ENCODE data around the gene CPXM2. TPM values are rescaled to one million over a fixed set of nuclear protein-coding genes. Genes with fewer than 3 reads are reported as not detected.

CPXM2 gene
- polyA plus RNA-seq, 3 donors, result not detected

DNA sequence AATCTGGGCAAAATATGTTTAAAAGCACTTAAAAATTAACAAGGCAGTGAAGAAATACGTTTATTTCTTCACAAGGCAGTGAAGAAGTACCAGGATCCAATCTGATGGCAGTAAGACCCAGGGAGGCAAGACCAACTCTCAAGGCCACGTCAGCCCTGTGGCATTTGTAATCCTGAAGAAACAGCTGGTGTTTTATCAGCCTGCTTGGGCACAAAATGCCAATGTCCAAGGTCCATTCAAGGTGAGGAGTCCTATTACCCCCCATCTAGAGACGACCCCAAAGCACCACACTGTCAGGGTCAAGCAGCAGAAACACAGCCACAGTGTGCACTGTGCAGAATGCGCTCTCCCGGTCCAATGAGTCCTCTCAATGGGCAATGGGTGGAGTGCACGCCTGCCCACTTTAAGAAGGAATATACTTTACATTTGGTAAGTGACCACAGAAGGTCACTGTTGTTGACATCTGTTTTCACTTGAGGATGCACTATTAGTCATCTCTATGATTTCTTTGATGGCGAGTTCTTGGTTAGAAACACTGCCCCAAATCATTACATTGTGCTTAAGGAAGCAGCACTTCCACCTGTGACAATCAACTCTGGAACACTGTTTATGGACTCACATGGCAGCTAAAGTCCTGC, 12.8 kb downstream of the CPXM2 start:
- Histone ChIP-seq H3K79me2 (ENCODE audit: insufficient read depth, low read length) (no peaks in the 10 kb centered on the region), H3K9me3 (replicated peaks in 1 of 2; ENCODE audit: control insufficient read depth in 1 of 2, insufficient read depth in 1 of 2, low read length in 2 of 2) (peaks cover 0 to 4% of the 10 kb centered on the region in 2 donors), H2AFZ (ENCODE audit: insufficient read depth, low read depth, low read length, poor library complexity, severe bottlenecking) (no peak overlapping the region), H3K4me3 (replicated peaks in 1 of 3; ENCODE audit: low read depth in 2 of 3, low read length in 3 of 3) (no peak overlapping the region), H3K4me1 (ENCODE audit: control insufficient read depth in 1 of 2, insufficient read depth in 2 of 2, low read length in 2 of 2) (no peaks in the 10 kb centered on the region), H3K27ac (ENCODE audit: low read depth in 1 of 2, low read length in 2 of 2) (no peak overlapping the region), H3K4me2 (replicated peaks; ENCODE audit: extremely low read depth, low read length, poor library complexity, severe bottlenecking) (no peak overlapping the region), H3K9ac (ENCODE audit: insufficient read depth, low read length, poor library complexity, severe bottlenecking) (no peak overlapping the region), H3K27me3 (ENCODE audit: control insufficient read depth in 2 of 2, insufficient read depth in 2 of 2, low read length in 2 of 2) (no peaks in the 10 kb centered on the region), H3K36me3 (replicated peaks in 1 of 2; ENCODE audit: control insufficient read depth in 1 of 2, insufficient read depth in 2 of 2, low read length in 2 of 2) (no peaks in the 10 kb centered on the region), H4K20me1 (ENCODE audit: insufficient read depth, low read length) (no peaks in the 10 kb centered on the region)
- H3K9me3 Mint-ChIP-seq, result peaks cover 0 to 8% (median 0%) of the 10 kb centered on the region in 7 donors
- intact Hi-C loops (cut with micrococcal nuclease), result no loop called here
- H3K36me3 Mint-ChIP-seq, result no peaks in the 10 kb centered on the region
- H3K27ac Mint-ChIP-seq, result no peak overlapping the region
- TF ChIP-seq, protein P1, sequence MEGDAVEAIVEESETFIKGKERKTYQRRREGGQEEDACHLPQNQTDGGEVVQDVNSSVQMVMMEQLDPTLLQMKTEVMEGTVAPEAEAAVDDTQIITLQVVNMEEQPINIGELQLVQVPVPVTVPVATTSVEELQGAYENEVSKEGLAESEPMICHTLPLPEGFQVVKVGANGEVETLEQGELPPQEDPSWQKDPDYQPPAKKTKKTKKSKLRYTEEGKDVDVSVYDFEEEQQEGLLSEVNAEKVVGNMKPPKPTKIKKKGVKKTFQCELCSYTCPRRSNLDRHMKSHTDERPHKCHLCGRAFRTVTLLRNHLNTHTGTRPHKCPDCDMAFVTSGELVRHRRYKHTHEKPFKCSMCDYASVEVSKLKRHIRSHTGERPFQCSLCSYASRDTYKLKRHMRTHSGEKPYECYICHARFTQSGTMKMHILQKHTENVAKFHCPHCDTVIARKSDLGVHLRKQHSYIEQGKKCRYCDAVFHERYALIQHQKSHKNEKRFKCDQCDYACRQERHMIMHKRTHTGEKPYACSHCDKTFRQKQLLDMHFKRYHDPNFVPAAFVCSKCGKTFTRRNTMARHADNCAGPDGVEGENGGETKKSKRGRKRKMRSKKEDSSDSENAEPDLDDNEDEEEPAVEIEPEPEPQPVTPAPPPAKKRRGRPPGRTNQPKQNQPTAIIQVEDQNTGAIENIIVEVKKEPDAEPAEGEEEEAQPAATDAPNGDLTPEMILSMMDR (IDR thresholded peaks at IDR 0.05), result no peak
- H3K27me3 Mint-ChIP-seq (ENCODE audit: low read depth in 3 of 3), result peaks cover 0 to 7% (median 0%) of the 10 kb centered on the region in 3 donors
- H3K4me1 Mint-ChIP-seq, result no peaks in the 10 kb centered on the region
- no peak for DNase-seq
- 87% methylated on average over 6 of the region's 7 CpGs for WGBS (ENCODE audit: insufficient coverage)
- H3K4me3 Mint-ChIP-seq, result no peak overlapping the region

DNA sequence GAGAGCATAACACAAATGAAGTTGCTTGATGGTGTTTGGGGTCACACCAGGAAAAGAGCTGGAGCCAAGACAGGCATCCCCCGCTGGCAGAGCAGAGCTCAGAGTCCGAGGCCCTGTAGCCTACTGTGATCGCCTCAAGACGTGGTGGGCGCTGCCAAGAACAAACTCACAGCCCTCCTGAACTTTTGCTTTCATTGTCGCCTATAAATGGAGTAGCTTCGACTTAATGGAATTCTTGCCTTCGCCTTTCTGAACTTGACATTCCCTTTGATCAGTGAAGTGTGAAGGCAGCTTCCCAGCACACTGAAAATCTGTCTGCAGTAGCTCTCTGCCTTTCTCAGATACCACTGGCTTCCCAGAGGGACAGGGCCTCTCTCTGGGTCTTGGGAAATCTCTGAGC, 21.3 kb downstream of the CPXM2 start:
- no peaks in the 10 kb centered on the region for H4K20me1 ChIP-seq (ENCODE audit: insufficient read depth, low read length)
- H3K36me3 ChIP-seq (replicated peaks in 1 of 2; ENCODE audit: control insufficient read depth in 1 of 2, insufficient read depth in 2 of 2, low read length in 2 of 2), result no peaks in the 10 kb centered on the region
- H3K9me3 Mint-ChIP-seq, result peaks cover 0 to 6% (median 0%) of the 10 kb centered on the region in 7 donors
- H3K36me3 Mint-ChIP-seq, result no peaks in the 10 kb centered on the region
- no peak overlapping the region for H3K4me3 Mint-ChIP-seq
- no peak overlapping the region for H3K27ac Mint-ChIP-seq
- no peaks in the 10 kb centered on the region for H3K4me1 ChIP-seq (ENCODE audit: control insufficient read depth in 1 of 2, insufficient read depth in 2 of 2, low read length in 2 of 2)
- no peaks in the 10 kb centered on the region for H3K27me3 ChIP-seq (ENCODE audit: control insufficient read depth in 2 of 2, insufficient read depth in 2 of 2, low read length in 2 of 2)
- WGBS (ENCODE audit: insufficient coverage), result 78% methylated on average over 6 of the region's 8 CpGs
- no peak overlapping the region for H2AFZ ChIP-seq (ENCODE audit: insufficient read depth, low read depth, low read length, poor library complexity, severe bottlenecking)
- H3K4me2 ChIP-seq (replicated peaks; ENCODE audit: extremely low read depth, low read length, poor library complexity, severe bottlenecking), result no peak overlapping the region
- H3K27me3 Mint-ChIP-seq (ENCODE audit: low read depth in 3 of 3), result peaks cover 5 to 11% (median 9%) of the 10 kb centered on the region in 3 donors
- H3K9me3 ChIP-seq (replicated peaks in 1 of 2; ENCODE audit: control insufficient read depth in 1 of 2, insufficient read depth in 1 of 2, low read length in 2 of 2), result no peaks in the 10 kb centered on the region
- no peak overlapping the region for H3K9ac ChIP-seq (ENCODE audit: insufficient read depth, low read length, poor library complexity, severe bottlenecking)
- intact Hi-C loops (cut with micrococcal nuclease), result no loop called here
- no peak overlapping the region for H3K4me3 ChIP-seq (replicated peaks in 1 of 3; ENCODE audit: low read depth in 2 of 3, low read length in 3 of 3)
- TF ChIP-seq, protein P1 (IDR thresholded peaks at IDR 0.05), result no peak
- DNase-seq, result no peak
- H3K4me1 Mint-ChIP-seq, result no peaks in the 10 kb centered on the region
- no peak overlapping the region for H3K27ac ChIP-seq (ENCODE audit: low read depth in 1 of 2, low read length in 2 of 2)
- H3K79me2 ChIP-seq (ENCODE audit: insufficient read depth, low read length), result no peaks in the 10 kb centered on the region
